HG03280 (cell line): ENCODE results near the gene ST8SIA4.

Source experiments
- ATAC-seq: cut with Tn5 transposase; IDR thresholded peaks from one replicate; pipeline ENCODE4 v1.9.1; 2021; ENCODE audit warnings: mild to moderate bottlenecking, moderate library complexity; ENCODE audit not compliant: unreplicated experiment

Gene ST8SIA4

DNA sequence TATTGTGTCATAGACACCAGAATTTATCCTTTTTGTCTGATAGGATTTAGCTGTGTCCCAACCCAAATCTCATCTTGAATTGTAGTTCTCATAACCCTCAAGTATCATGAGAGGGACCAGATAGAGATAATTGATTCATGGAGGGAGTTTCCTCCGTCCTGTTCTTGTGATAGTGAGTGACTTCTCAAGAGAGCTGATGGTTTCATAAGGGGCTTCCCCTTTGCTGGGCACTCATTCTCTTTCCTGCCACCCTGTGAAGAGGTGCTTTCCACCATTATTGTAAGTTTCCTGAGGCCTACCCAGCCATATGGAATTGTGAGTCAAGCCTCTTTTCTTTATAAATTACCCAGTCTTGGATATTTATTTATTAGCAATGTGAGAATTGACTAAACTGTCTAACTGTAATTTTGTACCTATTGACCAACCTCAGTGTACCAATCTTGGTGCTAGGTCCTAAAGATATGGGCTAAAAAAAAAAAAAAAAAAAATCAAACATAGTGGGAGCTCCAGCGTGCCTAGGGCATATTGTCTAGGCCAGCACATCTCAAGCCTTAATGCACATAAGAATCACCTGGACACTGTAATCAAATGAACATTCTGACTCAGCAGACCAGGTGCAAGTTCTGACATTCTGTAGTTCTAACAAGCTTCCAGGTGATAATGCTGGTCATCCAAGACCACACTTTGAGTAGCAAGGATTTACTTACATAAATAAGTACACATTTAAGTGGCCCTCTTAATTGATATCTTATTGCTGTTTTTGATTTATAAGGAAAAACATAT lies 30.5 kb downstream of the ST8SIA4 start:
- ATAC-seq: no peak

DNA sequence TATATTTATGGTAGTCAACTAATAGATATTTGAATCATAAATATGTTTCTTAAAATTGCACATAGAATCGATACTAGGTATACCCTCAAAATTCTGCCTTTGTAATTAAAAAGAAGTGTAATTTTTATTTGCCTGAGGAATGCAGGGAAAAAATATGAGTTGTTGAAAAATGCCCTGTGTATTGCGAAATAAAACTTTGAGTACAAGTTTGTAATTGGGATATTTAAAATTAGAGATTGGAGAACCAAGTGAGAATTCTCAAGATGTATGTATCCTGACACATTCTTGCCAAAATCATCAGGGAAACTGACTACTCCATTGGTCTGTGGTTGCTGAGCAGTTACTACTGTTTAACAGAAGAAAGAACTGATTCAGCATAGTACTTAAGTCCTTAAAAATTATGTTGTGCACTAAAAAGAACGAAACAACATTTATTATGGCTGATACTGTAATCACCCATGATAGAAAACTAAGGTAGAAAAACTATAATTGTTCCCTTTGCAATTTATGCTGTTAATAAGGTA lies 36.0 kb downstream of the ST8SIA4 start:
- ATAC-seq: no peak

DNA sequence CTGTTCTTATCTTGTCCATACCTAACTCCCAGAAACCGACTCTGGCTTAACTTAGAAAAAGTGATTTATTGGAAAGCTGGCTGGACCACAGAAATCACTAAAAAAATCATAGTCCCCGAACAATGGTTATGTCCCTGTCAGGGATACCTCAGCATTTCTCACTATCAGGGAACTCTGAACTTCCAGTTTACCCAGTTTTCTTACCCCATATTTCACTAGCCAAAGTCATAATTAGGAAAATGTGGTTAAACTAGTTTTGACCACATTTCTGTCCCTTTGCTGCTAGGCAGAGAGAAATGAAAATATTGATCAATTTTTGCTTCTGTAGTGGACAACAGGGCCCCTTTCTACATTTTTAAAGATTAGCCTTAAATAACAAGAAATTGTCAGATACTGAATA lies 38.2 kb downstream of the ST8SIA4 start:
- ATAC-seq: no peak

DNA sequence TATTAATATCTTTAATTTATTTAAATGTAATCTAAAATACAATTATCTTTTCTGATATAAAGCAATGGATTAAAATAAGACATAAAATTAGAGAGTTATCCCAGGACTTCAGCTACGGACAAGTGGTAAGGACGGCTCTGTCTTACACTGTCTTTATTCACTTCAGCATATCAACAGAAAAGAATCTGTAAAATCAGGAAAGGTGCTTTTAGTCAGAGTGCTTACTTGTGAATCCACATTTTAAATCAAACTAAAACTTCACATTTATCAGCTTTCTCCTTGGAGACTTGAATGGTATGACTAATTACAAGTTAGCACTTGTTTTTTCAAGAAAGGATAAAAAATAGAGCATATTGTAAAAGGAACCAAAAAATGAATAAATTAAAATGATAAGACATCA lies 39.3 kb downstream of the ST8SIA4 start:
- no peak for ATAC-seq

GRCh38 chr5:100861148-100861547 lies 41.9 kb downstream of the ST8SIA4 start:
- no peak for ATAC-seq

GRCh38 chr5:100860407-100860806 lies 42.7 kb downstream of the ST8SIA4 start:
- peak; percentile 38 for ATAC-seq

GRCh38 chr5:100858987-100859545 lies 44.0 kb downstream of the ST8SIA4 start:
- no peak for ATAC-seq

GRCh38 chr5:100856462-100856861 lies 46.6 kb downstream of the ST8SIA4 start:
- no peak for ATAC-seq

DNA sequence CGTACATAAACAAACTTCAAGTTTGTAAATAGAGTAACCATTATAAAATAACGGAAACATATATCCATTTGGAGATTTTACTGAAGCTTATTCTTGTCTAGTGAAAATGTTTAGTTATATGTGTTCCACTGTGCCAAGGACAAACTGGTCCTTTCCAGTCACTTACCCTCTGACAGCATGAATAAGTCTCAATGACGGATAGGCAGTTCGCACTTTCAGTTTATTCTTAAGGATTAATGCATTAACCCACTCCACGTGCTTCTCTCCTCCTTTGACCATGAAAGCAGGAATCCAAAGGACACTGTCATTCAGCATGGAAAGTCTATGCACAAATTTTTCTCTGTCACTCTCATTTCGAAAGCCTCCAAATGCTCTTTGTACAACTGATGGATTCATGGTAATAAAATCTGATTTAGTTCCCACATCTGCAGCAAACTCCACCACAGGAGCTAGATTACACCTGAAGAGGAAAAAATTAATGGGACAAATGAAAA lies 47.1 kb downstream of the ST8SIA4 start:
- ATAC-seq: no peak

- ATAC-seq: no peak
Observed at GRCh38 chr5:100855295-100855694, 47.8 kb downstream of the ST8SIA4 start.

DNA sequence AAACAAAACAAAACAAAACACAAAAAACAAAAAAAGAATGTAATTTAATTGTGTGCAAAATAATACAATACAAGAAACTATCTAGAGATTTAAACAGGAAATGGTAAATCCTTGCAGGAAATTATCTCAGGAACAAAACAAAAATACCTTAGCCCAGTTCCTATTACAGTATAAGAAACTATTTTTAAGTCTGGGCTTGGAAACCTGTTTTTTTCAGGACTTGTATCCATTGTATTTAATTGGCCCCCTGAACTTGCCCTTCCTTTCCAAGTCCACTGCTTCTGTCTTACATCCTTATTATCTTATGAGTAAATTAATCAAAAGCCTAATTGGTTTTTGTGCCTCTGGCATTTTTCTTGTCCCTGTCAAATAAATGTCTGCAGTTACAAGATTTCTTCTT lies 48.5 kb downstream of the ST8SIA4 start:
- ATAC-seq: no peak

GRCh38 chr5:100853582-100853981 lies 49.5 kb downstream of the ST8SIA4 start:
- no peak for ATAC-seq

DNA sequence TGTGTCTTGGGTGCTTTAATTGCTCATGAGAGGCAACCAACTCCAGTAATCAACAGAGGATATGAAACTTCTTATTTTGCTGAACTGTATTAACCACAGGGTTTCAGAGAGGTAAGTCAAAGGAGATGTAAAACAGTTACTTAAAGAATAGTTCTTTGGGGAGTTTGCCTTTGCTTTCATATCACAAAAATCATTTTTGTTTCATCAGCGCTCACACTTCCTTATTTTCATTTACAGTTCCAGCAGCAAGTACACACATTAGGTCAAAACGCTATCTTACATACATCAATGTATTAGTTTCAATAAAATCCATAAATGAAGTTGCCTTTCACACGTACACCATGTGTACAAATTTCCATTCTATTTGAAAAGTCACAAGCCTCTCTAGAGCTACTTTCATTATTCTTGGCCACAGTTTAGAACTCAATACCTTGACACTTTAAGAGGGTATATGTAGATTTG lies 50.1 kb downstream of the ST8SIA4 start:
- ATAC-seq: peak; percentile 97

- no peak for ATAC-seq
Observed at GRCh38 chr5:100852051-100852450, 51.0 kb downstream of the ST8SIA4 start.

- ATAC-seq: no peak
Observed at GRCh38 chr5:100846772-100847171, 56.3 kb downstream of the ST8SIA4 start.

GRCh38 chr5:100842080-100842479 lies 61.0 kb downstream of the ST8SIA4 start:
- ATAC-seq: no peak

GRCh38 chr5:100841358-100842076 lies 61.6 kb downstream of the ST8SIA4 start:
- ATAC-seq: peak; percentile 42

GRCh38 chr5:100840789-100841188 lies 62.3 kb downstream of the ST8SIA4 start:
- no peak for ATAC-seq

GRCh38 chr5:100840370-100840769 lies 62.7 kb downstream of the ST8SIA4 start:
- ATAC-seq: peak; percentile 69

GRCh38 chr5:100838048-100838473 lies 65.0 kb downstream of the ST8SIA4 start:
- ATAC-seq: peak; percentile 41

- no peak for ATAC-seq
Observed at GRCh38 chr5:100834519-100834918, 68.6 kb downstream of the ST8SIA4 start.
